ENCODE data around the gene DNAH14. TPM values are rescaled to one million over a fixed set of nuclear protein-coding genes. Genes with fewer than 3 reads are reported as not detected.

Gene DNAH14
- total and polyA plus RNA-seq, 8 donors, result 7.9 to 27.6 (median 17.5) TPM

DNA sequence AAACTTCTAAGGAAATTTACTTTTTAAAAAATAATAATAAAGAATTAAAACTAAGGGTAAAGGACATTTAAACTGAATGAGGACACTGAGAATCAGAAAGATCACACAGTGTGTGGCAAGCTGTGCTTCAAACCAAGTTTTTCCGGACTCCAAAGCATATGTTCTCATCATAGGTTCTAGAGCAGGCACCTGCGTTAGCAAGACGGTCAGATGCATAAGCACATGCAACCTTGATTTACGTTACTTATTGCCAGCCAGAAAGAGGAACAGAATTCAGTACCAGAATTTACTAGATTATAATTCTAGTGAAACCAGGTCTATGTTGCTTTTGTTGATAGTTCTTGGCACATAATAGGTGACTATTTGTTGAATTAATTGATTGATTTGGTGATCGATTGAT is 504.6 kb downstream of the DNAH14 start:
- no peak for ATAC-seq
- Histone ChIP-seq H3K4me3 (no peak overlapping the region), H3K4me1 (peaks cover 0 to 2% (median 0%) of the 10 kb centered on the region in 3 donors), H3K27ac (no peak overlapping the region), H3K9me3 (no peaks in the 10 kb centered on the region), H3K27me3 (no peaks in the 10 kb centered on the region), H3K36me3 (no peaks in the 10 kb centered on the region)
- FAIRE-seq, result no peak
- intact Hi-C loops (cut with DNase I), result no loop called here
- whole genome bisulfite sequencing, 2 donors, result 75 to 82% methylated on average over 5 of the region's 5 CpGs
- no peak for DNase-seq
- TF ChIP-seq CTCF (IDR thresholded peaks at IDR 0.05), result no peak

DNA sequence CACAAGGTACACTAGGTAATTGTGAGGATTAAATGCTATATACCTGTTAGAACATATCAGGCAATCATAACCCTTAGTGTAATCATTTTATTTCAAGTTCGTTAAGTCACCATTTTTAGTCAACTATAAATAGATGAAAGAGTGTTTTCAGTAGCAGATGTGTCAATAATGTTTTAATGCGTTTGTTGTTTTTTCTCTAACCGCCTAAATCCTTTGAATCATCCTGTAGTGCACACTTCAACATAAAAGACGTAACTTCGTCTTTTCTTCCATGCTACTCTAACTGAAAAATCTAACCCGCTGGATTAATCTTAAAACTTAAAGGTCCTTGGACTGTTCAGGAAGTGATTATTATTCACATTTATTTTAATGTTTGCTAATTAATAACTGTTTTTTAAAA is 505.6 kb downstream of the DNAH14 start:
- Histone ChIP-seq H3K36me3 (no peaks in the 10 kb centered on the region), H3K27me3 (no peaks in the 10 kb centered on the region), H3K9me3 (no peaks in the 10 kb centered on the region), H3K27ac (no peak overlapping the region), H3K4me1 (peaks cover 0 to 6% (median 2%) of the 10 kb centered on the region in 3 donors), H3K4me3 (no peak overlapping the region)
- no peak for TF ChIP-seq CTCF (IDR thresholded peaks at IDR 0.05)
- 70 to 76% methylated on average over 6 of the region's 6 CpGs for WGBS, 2 donors
- ATAC-seq (no peak), DNase-seq (no peak), FAIRE-seq (no peak)
- intact Hi-C loops (cut with DNase I), result no loop called here

GRCh38 chr1:225435487-225435886 is 506.0 kb downstream of the DNAH14 start:
- 83 to 94% methylated on average over 1 of the region's 1 CpG for WGBS, 2 donors
- ATAC-seq, result no peak
- intact Hi-C loops (cut with DNase I), result no loop called here

DNA sequence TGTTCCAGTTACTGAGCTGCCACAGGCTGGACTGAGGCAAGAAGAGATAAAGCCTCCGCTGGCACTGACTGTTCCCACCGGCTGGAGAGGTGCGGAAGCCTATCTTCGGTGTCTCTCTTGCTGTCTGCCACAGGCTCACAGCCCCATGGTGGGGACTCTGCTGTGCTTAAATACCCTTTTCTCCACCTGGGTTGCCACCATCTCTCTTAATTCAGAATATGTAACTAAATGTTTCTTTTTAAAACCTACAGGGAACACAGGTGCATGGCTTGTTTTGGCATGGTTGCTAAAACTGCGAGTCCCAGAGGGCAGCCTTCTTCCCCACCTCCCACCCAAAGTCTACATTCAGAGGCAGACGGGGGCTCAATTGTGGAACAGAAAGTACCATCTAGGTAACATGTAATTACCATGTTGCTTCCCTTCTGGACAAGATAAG is 506.5 kb downstream of the DNAH14 start:
- no peak overlapping the region for H3K27ac ChIP-seq
- H3K4me3 ChIP-seq, result no peak overlapping the region
- H3K27me3 ChIP-seq, result no peaks in the 10 kb centered on the region
- no peaks in the 10 kb centered on the region for H3K36me3 ChIP-seq
- no peak for ATAC-seq
- 43 to 61% methylated on average over 6 of the region's 6 CpGs for WGBS, 2 donors
- no peak for FAIRE-seq
- TF ChIP-seq CTCF (IDR thresholded peaks at IDR 0.05), result no peak
- peaks cover 9 to 14% (median 11%) of the 10 kb centered on the region in 3 donors for H3K4me1 ChIP-seq
- DNase-seq, result no peak
- H3K9me3 ChIP-seq, result no peaks in the 10 kb centered on the region
- intact Hi-C loops (cut with DNase I), result no loop called here

More at GRCh38 chr1:225435487-225435886, 506.0 kb downstream of the DNAH14 start:
- no peaks in the 10 kb centered on the region for H3K36me3 ChIP-seq
- H3K4me3 ChIP-seq, result no peak overlapping the region
- no peak for TF ChIP-seq CTCF (IDR thresholded peaks at IDR 0.05)
- peaks cover 4 to 9% (median 7%) of the 10 kb centered on the region in 3 donors for H3K4me1 ChIP-seq
- H3K9me3 ChIP-seq, result no peaks in the 10 kb centered on the region
- no peak overlapping the region for H3K27ac ChIP-seq
- DNase-seq (no peak), FAIRE-seq (no peak)
- no peaks in the 10 kb centered on the region for H3K27me3 ChIP-seq

DNA sequence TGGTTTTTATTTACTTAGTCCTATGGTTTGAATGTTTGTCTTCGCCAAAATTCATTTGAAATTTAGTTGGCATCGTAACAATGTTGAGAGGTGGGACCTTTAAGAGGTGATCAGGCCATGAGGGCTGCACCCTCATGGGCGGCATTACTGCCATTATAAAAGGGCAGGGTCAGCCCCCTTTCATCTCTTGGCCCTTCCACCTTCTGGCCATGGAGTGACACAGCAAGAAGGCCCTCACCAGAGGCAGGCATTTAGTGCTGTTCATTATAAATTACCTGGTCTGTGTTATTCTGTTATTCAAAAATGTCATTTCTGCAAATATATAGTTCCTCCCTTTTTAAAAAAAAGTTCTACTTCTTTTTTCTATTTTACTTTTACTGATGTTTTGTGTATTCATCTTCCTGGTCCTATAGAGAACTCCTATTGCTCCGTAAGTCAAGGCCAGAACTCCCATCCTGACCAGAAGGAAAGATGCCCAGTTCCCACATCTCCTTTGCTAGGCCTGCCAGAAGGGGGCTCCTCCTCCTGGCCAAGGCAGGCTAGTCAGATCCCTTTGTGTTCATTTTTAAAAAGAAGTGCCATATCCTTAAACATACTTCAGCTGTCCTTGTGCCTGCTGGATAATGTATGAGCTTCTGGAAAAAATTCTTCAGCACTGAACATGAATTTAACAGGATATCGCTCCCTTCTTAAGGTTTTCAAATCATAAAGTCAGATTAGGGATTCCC is 508.4 kb downstream of the DNAH14 start:
- H3K27me3 ChIP-seq, result no peaks in the 10 kb centered on the region
- no peak overlapping the region for H3K27ac ChIP-seq
- no peaks in the 10 kb centered on the region for H3K36me3 ChIP-seq
- no peak for DNase-seq
- no peak for FAIRE-seq
- no peak for TF ChIP-seq CTCF (IDR thresholded peaks at IDR 0.05)
- H3K4me1 ChIP-seq, result peaks cover 13 to 28% (median 24%) of the 10 kb centered on the region in 3 donors
- ATAC-seq, result no peak
- no peak overlapping the region for H3K4me3 ChIP-seq
- 78 to 88% methylated on average over 5 of the region's 5 CpGs for WGBS, 2 donors
- no peaks in the 10 kb centered on the region for H3K9me3 ChIP-seq
- intact Hi-C loops (cut with DNase I), result no loop called here

Measured in pancreas (tissue), 10 donors.